ENCODE data around the gene MCRIP1. TPM values are rescaled to one million over a fixed set of nuclear protein-coding genes. Genes with fewer than 3 reads are reported as not detected.

MCRIP1 gene, protein sequence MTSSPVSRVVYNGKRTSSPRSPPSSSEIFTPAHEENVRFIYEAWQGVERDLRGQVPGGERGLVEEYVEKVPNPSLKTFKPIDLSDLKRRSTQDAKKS
- 10 to 100 TPM; 81.1 to 95.5 (median 84.2) TPM for total RNA-seq
- total RNA-seq (2013) = 47.9 TPM

DNA sequence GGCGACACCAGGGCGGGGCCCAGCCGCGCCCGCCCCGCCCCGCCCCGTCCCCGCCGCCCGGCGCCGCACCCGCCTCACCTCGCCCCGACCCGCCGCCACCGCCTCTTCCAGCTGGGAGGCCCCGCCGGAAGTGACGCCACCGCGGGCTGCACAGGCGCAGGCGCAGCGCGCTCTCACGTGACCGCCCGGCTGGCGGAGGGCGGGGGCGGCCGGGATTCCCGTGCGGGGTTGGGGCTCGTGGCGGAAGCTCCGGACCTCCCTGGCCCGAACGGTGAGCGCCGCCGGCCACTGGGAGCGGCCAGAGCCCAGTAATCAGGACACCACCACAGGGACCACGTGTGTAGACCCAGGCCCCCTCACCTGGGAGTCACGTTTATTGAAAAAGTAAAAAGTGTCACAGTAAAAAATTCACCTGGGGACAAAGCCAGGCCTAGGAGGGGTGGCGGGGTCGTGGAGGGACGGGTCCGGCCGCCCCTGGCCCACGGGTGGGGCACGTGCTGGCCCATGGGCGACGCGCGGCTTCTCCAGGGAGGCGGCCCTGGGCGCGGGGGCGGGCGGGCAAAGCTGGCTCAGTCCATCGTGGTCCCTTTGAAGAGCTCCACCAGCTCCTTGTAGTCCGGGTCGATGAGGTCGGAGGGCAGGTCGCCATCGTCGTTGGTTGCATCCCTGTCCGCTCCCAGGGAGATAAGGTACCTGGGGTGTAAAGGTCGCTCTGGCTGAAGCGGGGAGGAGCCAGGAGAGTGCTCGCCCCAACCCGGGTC lies at the start of gene MCRIP1:
TSS of gene MCRIP1 (minus strand) at position 132 of the 761 bp plus-strand sequence. CDS start 8,785 bp downstream, outside the sequence.
- Histone ChIP-seq H3K4me3 (ENCODE audit: low read length) (peak within 1 kb of the TSS; percentile 71), H3K4me1 (ENCODE audit: control insufficient read depth, insufficient read depth, low read length) (peaks cover 26% of the 10 kb centered on the region), H3K9me3 (ENCODE audit: control insufficient read depth, insufficient read depth, low read length) (no peaks in the 10 kb centered on the region), H3K27me3 (ENCODE audit: control insufficient read depth, insufficient read depth, low read length) (no peaks in the 10 kb centered on the region), H3K27ac (ENCODE audit: low read length) (peak within 1 kb of the TSS; percentile 93), H3K36me3 (ENCODE audit: control insufficient read depth, insufficient read depth, low read length) (no peaks in the 10 kb centered on the region)
- H3K27me3 Mint-ChIP-seq (ENCODE audit: low read depth in 2 of 2) = no peaks in the 10 kb centered on the region
- H3K9me3 Mint-ChIP-seq = no peaks in the 10 kb centered on the region
- peak; percentile 82 to 86 (median 85) for ATAC-seq
- TF ChIP-seq, protein P1, sequence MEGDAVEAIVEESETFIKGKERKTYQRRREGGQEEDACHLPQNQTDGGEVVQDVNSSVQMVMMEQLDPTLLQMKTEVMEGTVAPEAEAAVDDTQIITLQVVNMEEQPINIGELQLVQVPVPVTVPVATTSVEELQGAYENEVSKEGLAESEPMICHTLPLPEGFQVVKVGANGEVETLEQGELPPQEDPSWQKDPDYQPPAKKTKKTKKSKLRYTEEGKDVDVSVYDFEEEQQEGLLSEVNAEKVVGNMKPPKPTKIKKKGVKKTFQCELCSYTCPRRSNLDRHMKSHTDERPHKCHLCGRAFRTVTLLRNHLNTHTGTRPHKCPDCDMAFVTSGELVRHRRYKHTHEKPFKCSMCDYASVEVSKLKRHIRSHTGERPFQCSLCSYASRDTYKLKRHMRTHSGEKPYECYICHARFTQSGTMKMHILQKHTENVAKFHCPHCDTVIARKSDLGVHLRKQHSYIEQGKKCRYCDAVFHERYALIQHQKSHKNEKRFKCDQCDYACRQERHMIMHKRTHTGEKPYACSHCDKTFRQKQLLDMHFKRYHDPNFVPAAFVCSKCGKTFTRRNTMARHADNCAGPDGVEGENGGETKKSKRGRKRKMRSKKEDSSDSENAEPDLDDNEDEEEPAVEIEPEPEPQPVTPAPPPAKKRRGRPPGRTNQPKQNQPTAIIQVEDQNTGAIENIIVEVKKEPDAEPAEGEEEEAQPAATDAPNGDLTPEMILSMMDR (IDR thresholded peaks at IDR 0.05) = no peak
- H3K4me1 Mint-ChIP-seq = peaks cover 17 to 25% of the 10 kb centered on the region in 2 donors
- intact Hi-C loops (cut with micrococcal nuclease) = loop anchor here (2.0 kb wide), 1 partner anchor 27 kb away; the partner anchor contains the start of gene P4HB
- H3K36me3 Mint-ChIP-seq = no peaks in the 10 kb centered on the region
- peak within 1 kb of the TSS; percentile 94 for H3K27ac Mint-ChIP-seq
- WGBS (ENCODE audit: insufficient coverage) = 2% methylated on average over 76 of the region's 76 CpGs
- DNase-seq = peak; percentile 94 to 97
- peak within 1 kb of the TSS; percentile 96 for H3K4me3 Mint-ChIP-seq

DNA sequence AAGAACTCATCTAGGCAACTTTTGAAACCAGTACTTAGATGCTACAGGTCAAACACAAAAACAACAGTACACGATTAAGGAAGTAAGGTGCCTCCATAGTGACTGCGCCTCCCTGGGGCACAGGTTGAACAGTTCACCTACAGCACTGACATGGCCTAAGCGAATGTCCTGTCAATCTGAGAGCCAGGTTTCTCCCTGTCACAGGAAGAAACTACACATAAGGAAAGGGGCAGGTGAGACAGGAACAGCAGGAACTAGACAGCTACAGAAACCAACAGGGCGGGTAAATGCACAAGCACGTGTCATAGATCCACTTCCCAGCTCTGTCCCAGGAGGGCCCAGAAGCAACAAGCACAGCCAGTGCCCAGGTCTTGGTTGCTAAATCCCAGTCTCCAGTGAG lies 46.0 kb upstream of the MCRIP1 start:
- H3K27ac ChIP-seq (ENCODE audit: low read length) = no peak overlapping the region
- Mint-ChIP-seq H3K9me3 (no peaks in the 10 kb centered on the region), H3K4me1 (no peaks in the 10 kb centered on the region), H3K4me3 (no peak overlapping the region), H3K27ac (no peak overlapping the region), H3K27me3 (ENCODE audit: low read depth in 2 of 2) (no peaks in the 10 kb centered on the region), H3K36me3 (peaks cover 5% of the 10 kb centered on the region)
- TF ChIP-seq, protein P1 (IDR thresholded peaks at IDR 0.05) = no peak
- ATAC-seq = no peak
- H3K4me1 ChIP-seq (ENCODE audit: control insufficient read depth, insufficient read depth, low read length) = no peaks in the 10 kb centered on the region
- H3K36me3 ChIP-seq (ENCODE audit: control insufficient read depth, insufficient read depth, low read length) = peaks cover 7% of the 10 kb centered on the region
- WGBS (ENCODE audit: insufficient coverage) = 96% methylated on average over 5 of the region's 5 CpGs
- H3K9me3 ChIP-seq (ENCODE audit: control insufficient read depth, insufficient read depth, low read length) = no peaks in the 10 kb centered on the region
- intact Hi-C loops (cut with micrococcal nuclease) = loop anchor here (10.0 kb wide), 1 partner anchor 216 kb away; the partner anchor contains the start of gene FASN
- DNase-seq = no peak
- H3K4me3 ChIP-seq (ENCODE audit: low read length) = no peak overlapping the region
- no peaks in the 10 kb centered on the region for H3K27me3 ChIP-seq (ENCODE audit: control insufficient read depth, insufficient read depth, low read length)

DNA sequence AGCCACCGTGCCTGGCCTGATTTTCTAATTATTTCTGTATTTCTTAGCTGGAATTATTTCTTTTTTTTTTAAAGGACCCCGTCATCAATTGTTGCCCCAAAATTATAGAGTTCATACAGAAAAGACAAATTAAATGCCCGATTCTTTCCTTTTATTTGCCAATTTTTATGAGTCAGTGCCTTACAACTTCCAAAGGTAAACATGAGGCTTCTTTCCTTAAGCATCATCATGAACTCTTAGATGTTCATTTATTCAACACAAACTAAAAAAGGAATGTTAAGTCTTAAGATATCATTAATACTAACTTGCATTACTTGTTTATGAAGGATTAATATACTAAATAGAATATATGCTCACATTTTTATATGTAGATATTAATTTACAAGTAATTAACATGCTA lies 45.2 kb upstream of the MCRIP1 start:
- TF ChIP-seq, protein P1 (IDR thresholded peaks at IDR 0.05) = no peak
- H3K4me1 ChIP-seq (ENCODE audit: control insufficient read depth, insufficient read depth, low read length) = no peaks in the 10 kb centered on the region
- Mint-ChIP-seq H3K36me3 (peaks cover 5% of the 10 kb centered on the region), H3K4me1 (no peaks in the 10 kb centered on the region), H3K4me3 (no peak overlapping the region), H3K27me3 (ENCODE audit: low read depth in 2 of 2) (no peaks in the 10 kb centered on the region), H3K27ac (peak overlapping the region in 1 of 2 donors; percentile 15), H3K9me3 (no peaks in the 10 kb centered on the region)
- intact Hi-C loops (cut with micrococcal nuclease) = loop anchor here (10.0 kb wide), 1 partner anchor 217 kb away; the partner anchor contains the start of gene FASN
- peaks cover 5% of the 10 kb centered on the region for H3K36me3 ChIP-seq (ENCODE audit: control insufficient read depth, insufficient read depth, low read length)
- 100% methylated on average over 3 of the region's 3 CpGs for WGBS (ENCODE audit: insufficient coverage)
- DNase-seq = no peak
- H3K27me3 ChIP-seq (ENCODE audit: control insufficient read depth, insufficient read depth, low read length) = no peaks in the 10 kb centered on the region
- H3K27ac ChIP-seq (ENCODE audit: low read length) = no peak overlapping the region
- no peak overlapping the region for H3K4me3 ChIP-seq (ENCODE audit: low read length)
- no peak for ATAC-seq
- no peaks in the 10 kb centered on the region for H3K9me3 ChIP-seq (ENCODE audit: control insufficient read depth, insufficient read depth, low read length)

All from natural killer cell (primary cell).